ENCODE results near the gene SNRNP27.
"Not testable (repeated sequence)": the region's sequence is repeated elsewhere in the genome, so short reads cannot be mapped to it uniquely, and the experiment has no call there.

DNA sequence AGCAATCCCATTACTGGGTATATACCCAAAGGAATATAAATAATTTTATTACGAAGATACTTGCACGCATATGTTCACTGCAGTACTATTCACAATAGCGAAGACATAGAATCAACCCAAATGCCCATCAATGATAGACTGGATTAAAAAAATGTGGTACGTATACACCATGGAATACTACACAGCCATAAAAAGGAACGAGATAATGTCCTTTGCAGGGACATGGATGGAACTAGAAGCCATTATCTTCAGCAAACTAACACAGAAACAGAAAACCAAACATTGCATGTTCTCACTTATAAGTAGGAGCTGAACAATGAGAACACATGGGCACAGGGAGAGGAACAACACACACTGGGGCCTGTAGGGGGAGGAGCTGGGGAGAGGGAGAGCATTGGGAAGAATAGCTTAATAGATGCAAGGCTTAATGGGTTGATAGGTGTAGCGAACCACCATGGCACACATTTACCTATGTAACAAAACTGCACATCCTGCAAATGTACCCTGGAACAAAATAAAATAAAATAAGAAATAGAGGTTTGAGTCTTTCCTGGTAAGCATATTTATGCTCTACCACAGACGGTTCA, 825 bp upstream of the SNRNP27 start:
- TF ChIP-seq OSR1 (CRISPR knock-in tag; IDR thresholded peaks at IDR 0.05); CREB5 (CRISPR knock-in tag; IDR thresholded peaks at IDR 0.05; ENCODE audit: low read depth); TSHZ2 (CRISPR knock-in tag; IDR thresholded peaks at IDR 0.05); TOX (CRISPR knock-in tag; IDR thresholded peaks at IDR 0.05; ENCODE audit: borderline replicate concordance); ZFP3 (CRISPR knock-in tag; IDR thresholded peaks at IDR 0.05); RARB (CRISPR knock-in tag; IDR thresholded peaks at IDR 0.05); BACH2 (CRISPR knock-in tag; IDR thresholded peaks at IDR 0.05; ENCODE audit: borderline replicate concordance); ZFP30 (CRISPR knock-in tag; IDR thresholded peaks at IDR 0.05): not testable (repeated sequence)
